Progenitor cell of endocrine pancreas (in vitro differentiated cells): Measurements from ENCODE around the gene NMNAT3. TPM values are rescaled to one million over a fixed set of nuclear protein-coding genes. Genes with fewer than 3 reads are reported as not detected.

Experiments
- DNase-seq: peaks from one replicate; pipeline ENCODE4 v3.0.0; 2021; ENCODE audit warnings: low spot score; ENCODE audit not compliant: unreplicated experiment
- H3K27ac Mint-ChIP-seq: 2 replicates; pipeline ENCODE4 v1.8.0; 2021; ENCODE audit warnings: mild to moderate bottlenecking, moderate library complexity, mixed read lengths
- H3K27me3 Mint-ChIP-seq: 2 replicates; pipeline ENCODE4 v1.8.0; 2021; ENCODE audit warnings: mixed read lengths
- H3K36me3 Mint-ChIP-seq: 2 replicates; pipeline ENCODE4 v1.8.0; 2022; ENCODE audit warnings: mixed read lengths; ENCODE audit not compliant: insufficient read depth
- H3K4me1 Mint-ChIP-seq: 2 replicates; pipeline ENCODE4 v1.8.0; 2021; ENCODE audit warnings: low read depth, mixed read lengths
- H3K4me3 Mint-ChIP-seq: 2 replicates; pipeline ENCODE4 v1.8.0; 2021; ENCODE audit warnings: low read depth, mild to moderate bottlenecking, moderate library complexity, mixed read lengths
- H3K9me3 Mint-ChIP-seq: 2 replicates; pipeline ENCODE4 v1.8.0; 2021; ENCODE audit warnings: low read depth, mixed read lengths
- CTCF ChIP-seq: fragments of 200-600 bp; sonication (generic); IDR thresholded peaks from one replicate; pipeline ENCODE4 v1.5.0; 2021; ENCODE audit warnings: antibody characterized with exemption, mild to moderate bottlenecking; ENCODE audit not compliant: unreplicated experiment
- total RNA-seq: library from RNA; stranded (reverse); gene quantifications from 2 replicates; pipeline ENCODE4 v1.2.1, GENCODE V29; 2021

The NMNAT3 gene
- total RNA-seq, 1 donor from 2014 or later, result 3.5 TPM

- Mint-ChIP-seq H3K4me3 (no peak overlapping the region), H3K9me3 (no peaks in the 10 kb centered on the region), H3K27ac (no peak overlapping the region), H3K36me3 (no peaks in the 10 kb centered on the region), H3K4me1 (peaks cover 9% of the 10 kb centered on the region), H3K27me3 (peaks cover 19% of the 10 kb centered on the region)
- no peak for DNase-seq
- no peak for TF ChIP-seq CTCF
These were observed 9.7 kb upstream of the NMNAT3 start for GRCh38 chr3:139687431-139687830.

GRCh38 chr3:139686624-139687023 is 8.9 kb upstream of the NMNAT3 start:
- peaks cover 9% of the 10 kb centered on the region for H3K4me1 Mint-ChIP-seq
- DNase-seq, result no peak
- no peak overlapping the region for H3K27ac Mint-ChIP-seq
- H3K9me3 Mint-ChIP-seq, result no peaks in the 10 kb centered on the region
- H3K27me3 Mint-ChIP-seq, result peaks cover 18% of the 10 kb centered on the region
- no peaks in the 10 kb centered on the region for H3K36me3 Mint-ChIP-seq
- no peak for TF ChIP-seq CTCF
- no peak overlapping the region for H3K4me3 Mint-ChIP-seq

GRCh38 chr3:139686206-139686605 is 8.4 kb upstream of the NMNAT3 start:
- Mint-ChIP-seq H3K4me3 (no peak overlapping the region), H3K27ac (no peak overlapping the region), H3K4me1 (peaks cover 9% of the 10 kb centered on the region), H3K9me3 (no peaks in the 10 kb centered on the region), H3K36me3 (no peaks in the 10 kb centered on the region), H3K27me3 (peaks cover 14% of the 10 kb centered on the region)
- TF ChIP-seq CTCF, result no peak
- DNase-seq, result no peak

GRCh38 chr3:139679220-139679775 is 1.5 kb upstream of the NMNAT3 start:
- no peaks in the 10 kb centered on the region for H3K36me3 Mint-ChIP-seq
- H3K9me3 Mint-ChIP-seq, result no peaks in the 10 kb centered on the region
- H3K4me3 Mint-ChIP-seq, result no peak overlapping the region
- H3K27ac Mint-ChIP-seq, result no peak overlapping the region
- H3K4me1 Mint-ChIP-seq, result peaks cover 2% of the 10 kb centered on the region
- H3K27me3 Mint-ChIP-seq, result peaks cover 37% of the 10 kb centered on the region
- TF ChIP-seq CTCF, result no peak
- no peak for DNase-seq

GRCh38 chr3:139676632-139677387 is 962 bp downstream of the NMNAT3 start:
- H3K27ac Mint-ChIP-seq, result peak overlapping the region; percentile 25

More at GRCh38 chr3:139676632-139677387, 962 bp downstream of the NMNAT3 start:
- no peaks in the 10 kb centered on the region for H3K36me3 Mint-ChIP-seq
- peak overlapping the region; percentile 74 for H3K4me3 Mint-ChIP-seq
- TF ChIP-seq CTCF, result no peak
- H3K4me1 Mint-ChIP-seq, result peaks cover 2% of the 10 kb centered on the region
- H3K9me3 Mint-ChIP-seq, result no peaks in the 10 kb centered on the region
- peaks cover 52% of the 10 kb centered on the region for H3K27me3 Mint-ChIP-seq
- DNase-seq, result no peak
